Activated CD8-positive, alpha-beta memory T cell treated with anti-CD3 and anti-CD28 coated beads, Interleukin-2, amount 50 U/mL, for 24 hours (primary cell): ENCODE results near the gene KDSR.

ENCODE experiments used
- DNase-seq: peaks from one replicate; pipeline ENCODE4 v3.0.0-alpha.2; 2020; ENCODE audit errors: extremely low read depth

KDSR gene

DNA sequence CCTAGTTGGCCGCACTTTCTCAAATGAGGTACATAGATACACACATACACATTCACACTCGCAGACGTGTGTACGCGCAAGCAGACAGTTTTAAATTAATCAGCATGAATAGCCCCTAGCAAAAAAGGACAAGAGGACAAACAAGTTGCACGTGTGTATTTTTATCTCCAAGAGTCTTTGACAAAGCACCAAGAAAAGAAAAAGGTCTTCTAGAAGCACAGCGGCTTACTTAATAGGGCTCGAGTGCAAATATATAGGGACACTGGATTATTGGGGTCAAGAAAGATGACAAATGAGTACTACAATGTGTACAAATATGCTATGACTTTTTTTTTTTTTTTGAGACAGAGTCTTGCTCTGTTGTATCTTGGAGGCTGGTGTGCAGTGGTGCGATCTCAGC is 45.7 kb downstream of the KDSR start:
- no peak for DNase-seq

DNA sequence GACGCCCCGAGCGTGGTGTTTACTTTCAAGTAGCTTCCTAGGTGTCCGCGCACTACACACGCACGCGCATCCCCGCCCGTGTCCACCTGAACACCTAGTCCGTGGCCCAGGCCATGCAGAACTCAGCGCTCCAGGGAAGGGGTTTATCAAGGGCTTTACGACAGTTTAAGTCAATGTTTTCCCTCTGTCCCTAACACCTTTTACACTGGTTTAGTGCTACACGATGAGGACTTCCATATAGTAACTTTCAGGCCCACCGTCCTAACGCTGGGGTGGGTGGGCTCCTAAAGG is 46.1 kb downstream of the KDSR start:
- no peak for DNase-seq

DNA sequence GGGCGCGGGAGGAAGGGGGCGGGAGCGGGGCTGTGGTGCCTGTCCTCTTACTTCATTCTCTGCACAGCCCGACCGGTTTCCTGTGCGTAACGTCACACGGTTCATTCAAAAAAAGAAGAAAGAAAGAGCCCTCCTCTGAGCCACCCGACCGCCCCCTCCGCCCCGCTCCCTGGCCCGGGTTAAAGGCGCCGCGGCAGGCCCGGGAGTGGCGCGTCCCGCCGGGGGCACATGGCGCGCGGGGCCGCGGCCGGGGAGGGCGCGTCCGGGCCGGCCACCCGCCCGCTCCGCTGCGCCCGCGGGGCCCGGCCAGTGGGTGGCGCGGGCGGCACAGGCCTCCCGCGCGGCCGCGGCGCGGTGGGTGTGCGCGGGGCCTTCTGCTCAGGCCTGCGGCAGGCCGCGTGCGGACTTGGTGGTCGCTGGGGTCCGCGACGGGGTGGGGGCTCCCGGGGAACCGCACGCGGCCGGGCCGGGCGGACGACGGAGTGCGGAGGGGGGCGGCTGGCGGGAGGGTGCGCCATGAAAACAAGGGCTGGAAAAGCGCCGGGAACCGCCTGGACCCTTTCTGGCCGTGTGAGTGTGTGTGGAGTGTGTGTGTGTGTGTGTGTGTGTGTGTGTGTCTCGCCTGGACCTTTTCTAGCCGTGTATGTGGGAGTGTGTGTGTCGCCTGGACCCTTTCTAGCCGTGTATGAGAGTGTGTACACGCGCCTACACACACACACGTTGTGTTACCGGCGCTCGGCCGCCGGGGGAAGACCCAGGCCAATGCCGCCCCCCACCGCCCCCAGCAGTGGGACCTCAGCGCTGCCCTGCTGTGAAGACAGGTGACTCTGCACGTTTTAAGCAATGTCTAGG is 46.7 kb downstream of the KDSR start:
- DNase-seq, result peak; percentile 63

DNA sequence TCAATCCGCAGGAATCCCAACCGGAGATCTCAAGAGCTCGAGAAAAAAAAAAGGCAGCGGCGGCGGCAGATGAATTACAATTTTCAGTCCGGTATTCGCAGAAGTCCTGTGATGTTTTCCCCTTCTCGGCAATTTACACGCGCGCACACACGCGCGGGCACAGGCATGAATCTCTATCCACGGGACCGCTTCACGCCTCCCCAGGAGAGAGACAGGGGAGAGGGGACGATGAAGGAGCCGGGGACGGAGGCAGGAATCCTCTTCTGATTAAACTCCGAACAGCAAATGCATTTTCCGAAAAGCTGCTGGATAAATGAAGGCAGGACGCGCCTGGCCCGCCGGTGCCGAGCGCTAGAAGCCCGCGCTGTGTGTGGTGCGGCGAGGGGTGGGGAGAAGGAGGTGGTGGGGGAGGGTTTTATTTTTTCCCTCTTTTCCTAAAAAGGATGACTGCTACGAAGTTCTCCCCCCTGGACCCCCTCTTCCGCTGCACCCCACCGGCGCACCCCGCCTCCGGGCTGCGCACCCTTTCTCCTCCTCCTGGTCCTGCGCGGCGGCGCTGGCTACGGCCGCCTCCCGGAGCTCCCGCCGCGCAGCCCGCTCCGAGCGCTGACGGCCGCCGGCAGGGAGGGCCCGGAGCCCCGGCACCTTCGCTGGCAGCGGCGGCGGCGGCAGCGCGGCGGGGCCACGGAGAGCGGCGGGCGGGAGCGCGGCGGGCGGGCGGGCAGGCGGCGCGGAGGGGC is 47.5 kb downstream of the KDSR start, which contains the start of gene BCL2:
Gene BCL2, minus strand, starts transcription at position 387 of the 740 bp plus-strand sequence.
- DNase-seq, result no peak

DNA sequence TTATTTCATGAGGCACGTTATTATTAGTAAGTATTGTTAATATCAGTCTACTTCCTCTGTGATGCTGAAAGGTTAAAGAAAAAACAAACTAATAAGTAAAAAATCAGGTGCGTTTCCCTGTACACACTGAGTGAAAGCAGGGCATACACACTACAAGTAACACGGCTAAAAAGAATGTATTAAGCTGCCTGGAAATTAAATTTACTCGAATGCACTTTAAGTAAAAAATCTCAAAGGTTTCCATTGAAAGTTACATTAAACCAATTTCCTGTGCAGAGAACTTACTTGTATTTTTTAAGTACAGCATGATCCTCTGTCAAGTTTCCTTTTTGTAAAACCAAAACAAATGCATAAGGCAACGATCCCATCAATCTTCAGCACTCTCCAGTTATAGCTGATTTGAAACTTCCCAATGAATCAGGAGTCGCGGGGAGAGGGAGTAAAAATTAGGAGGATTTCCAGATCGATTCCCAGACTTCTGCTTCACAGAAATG is 48.1 kb downstream of the KDSR start:
- DNase-seq, result no peak

DNA sequence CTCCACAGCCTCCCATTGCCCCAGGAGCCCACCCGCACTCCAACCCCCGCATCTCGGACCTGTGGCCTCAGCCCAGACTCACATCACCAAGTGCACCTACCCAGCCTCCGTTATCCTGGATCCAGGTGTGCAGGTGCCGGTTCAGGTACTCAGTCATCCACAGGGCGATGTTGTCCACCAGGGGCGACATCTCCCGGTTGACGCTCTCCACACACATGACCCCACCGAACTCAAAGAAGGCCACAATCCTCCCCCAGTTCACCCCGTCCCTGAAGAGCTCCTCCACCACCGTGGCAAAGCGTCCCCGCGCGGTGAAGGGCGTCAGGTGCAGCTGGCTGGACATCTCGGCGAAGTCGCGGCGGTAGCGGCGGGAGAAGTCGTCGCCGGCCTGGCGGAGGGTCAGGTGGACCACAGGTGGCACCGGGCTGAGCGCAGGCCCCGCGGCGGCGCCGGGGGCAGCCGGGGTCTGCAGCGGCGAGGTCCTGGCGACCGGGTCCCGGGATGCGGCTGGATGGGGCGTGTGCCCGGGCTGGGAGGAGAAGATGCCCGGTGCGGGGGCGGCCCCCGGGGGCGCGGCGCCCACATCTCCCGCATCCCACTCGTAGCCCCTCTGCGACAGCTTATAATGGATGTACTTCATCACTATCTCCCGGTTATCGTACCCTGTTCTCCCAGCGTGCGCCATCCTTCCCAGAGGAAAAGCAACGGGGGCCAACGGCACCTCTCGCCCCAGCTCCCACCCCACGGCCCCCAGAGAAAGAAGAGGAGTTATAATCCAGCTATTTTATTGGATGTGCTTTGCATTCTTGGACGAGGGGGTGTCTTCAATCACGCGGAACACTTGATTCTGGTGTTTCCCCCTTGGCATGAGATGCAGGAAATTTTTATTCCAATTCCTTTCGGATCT is 48.8 kb downstream of the KDSR start:
- DNase-seq, result peak; percentile 41

DNA sequence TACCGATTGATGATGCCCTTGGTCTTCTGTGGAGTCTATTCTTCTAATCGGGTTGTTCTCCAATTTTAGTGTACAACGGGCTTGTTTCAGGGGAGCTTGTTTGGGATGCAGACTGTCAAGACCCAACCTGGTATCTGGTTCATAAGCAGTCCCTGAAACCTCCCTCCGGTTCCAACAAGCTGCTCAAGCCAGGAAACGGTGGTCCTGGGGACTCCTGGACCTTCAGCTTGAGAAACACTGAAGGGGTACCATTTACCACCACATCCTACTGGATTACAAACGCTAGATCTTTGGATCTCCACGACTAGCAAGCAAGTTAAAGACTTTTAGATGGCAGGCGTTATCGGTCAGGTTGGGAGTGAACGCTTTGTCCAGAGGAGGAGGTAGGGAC is 49.5 kb downstream of the KDSR start:
- DNase-seq, result no peak

DNA sequence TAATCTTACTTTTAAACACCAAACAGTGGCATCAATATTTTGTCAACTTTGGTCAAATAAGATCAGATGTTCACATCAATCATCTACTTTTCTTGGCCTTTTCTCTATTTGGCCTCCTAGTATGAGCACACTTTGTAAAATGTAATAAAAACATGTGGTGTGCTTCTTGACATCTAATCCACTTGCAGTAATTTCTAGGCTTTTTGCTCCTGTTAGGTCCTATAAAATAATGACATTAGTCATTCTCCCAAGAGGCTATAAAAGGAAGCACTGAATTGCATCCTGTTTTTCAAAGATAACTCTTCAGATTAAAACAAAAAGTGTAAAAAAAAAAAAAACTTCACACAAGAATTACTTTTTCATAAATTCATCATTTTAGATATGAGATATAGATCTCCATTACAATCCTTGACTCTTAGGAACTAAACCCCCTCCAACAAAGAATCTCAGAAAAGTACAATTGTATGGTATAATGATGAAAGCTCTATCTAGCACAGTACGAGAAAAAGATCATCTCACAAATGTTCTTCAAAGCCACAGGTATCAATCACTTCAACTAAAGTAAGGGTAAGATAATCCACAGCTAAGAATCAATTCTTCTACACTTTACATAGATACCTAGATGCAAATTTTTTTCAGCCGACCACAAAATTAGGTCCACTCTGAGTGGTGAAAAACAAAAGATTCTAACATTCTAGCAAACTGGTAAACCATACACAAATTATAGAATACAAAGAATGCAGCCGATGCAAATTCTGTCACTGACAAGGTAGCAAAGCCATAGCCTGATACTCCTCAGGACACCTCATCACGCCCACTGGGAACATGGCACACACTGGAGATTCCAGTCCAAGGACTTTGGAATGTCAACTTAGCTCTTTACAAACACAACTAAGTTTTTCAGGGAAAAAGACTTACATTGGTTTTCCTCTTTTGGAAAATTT is 50.1 kb downstream of the KDSR start:
- no peak for DNase-seq

DNA sequence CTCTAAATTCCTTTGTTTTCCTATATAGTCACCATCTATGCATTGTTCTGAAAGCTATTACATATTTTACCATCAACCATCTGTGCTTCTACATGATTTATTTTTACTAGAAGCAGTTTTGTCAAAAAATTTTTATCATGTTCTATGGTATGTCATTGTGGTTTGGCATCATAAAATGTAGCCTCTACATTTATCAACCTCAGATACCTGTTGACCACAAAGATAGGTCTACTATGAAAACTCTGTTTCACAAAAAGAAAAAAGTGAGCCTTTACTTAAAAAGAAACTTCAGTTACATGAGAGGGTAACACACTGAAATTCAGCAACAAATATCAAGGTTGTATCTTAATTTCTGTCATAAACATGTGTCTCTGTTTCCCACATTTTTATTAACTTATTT is 51.1 kb downstream of the KDSR start:
- no peak for DNase-seq

DNA sequence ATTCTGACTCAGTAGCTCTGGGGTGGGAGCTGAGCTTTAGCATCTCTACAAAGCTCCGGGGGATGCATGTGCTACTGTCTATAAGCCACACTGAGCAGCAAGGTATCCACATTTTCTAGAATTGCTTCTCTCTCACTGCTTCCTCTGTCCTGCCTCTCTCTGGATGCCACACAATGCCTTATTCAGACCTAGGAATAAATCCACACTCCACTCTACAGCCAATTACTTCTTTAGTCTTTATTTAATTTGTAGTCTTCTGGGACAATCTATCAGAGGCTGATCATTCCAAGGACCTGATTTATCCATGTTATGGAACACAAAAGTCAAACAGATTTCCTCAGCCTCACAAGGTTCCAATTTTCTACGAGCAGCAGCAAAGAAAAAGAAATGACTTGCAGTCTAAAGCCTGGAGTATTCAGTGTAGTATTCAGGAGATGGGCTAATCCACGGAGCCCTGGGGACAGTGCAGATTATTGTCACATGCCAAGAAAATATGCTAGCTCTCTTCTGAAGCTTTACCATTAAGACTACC is 51.8 kb downstream of the KDSR start:
- DNase-seq, result no peak

DNA sequence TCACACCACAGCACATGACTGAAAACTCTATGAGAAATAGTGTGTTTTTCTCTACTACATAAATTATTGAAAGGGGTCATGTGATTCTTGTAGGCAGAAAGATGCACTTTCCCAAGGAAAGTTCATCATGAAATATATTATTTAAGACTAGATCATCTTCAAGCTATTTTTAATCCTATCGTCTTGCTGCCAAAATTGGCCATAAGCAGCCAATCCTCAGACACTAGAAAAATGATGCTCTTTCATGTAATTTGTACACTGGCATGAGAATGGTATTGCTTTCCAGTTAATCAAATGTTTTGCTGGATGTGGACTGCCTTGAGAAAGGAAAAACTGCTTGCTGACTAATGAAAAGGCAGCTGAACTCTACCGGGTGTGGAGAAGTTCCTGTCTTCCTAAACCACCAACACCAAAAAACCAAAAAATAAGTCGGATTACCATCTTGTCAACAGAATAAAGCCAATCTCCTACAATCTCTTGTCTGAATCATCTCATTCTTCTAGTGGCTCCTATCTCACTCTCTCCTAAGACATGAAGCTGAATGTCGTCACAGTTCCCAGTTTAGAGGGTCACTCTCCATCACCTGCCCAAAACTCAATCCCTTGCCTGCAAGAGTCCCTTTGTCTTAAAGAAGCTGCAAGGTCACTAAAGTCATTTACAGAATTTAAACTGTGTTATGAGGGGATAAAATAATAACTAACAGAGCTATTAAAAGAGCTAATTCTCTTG is 52.8 kb downstream of the KDSR start:
- DNase-seq, result no peak

DNA sequence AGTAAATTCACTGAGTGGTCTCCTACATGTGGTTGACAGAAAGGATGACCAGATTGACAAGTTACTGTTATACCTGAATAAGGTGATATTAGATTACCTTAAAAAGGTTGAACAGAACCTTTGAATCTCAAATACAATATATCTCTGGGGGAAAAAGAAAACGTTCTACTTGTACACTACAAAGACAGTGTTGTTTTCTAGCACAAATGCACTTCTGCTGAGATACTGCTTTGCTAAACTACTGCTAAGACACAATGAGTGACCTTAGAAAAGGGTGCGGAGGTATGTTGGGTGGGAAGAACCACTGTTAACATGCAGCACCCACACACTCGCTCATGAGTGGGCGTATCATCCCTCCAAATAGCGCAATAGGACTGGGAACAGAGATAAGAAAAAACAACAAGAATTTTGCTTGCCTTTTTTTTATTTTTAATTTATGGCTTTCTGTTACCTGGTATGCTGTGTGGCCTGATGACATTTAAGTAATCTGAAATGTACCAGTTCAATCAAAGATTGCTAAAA is 53.5 kb downstream of the KDSR start:
- no peak for DNase-seq

DNA sequence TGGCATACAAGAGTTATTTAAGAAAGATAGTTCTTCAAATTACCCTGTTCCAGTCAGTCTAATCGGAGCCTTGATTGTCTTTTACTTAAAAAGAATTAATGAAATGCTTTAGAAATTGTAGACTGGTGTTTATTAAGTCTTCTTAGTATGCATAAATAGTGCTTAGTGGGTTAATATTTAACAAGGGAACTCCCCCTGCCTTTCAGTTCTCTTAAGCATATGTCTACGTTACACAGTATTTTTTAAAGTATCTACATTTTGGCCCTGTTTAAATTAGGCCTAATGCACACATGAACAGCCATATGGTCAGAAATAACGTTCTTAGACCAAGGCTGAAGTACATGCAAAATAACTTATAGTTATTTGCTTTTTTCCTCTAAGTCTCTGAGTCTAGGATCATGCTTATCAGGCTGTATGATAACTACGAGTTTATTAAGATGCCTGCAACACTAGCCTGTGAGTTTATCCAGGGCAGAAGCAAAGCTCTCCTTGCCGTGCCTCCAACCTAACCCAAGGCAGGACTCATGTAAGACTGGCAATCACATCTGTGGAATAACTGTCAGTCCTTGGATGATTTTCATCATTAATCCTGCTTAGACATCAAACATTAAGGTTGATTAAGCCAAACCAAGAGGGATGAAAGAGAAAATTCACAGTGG is 54.1 kb downstream of the KDSR start:
- DNase-seq, result no peak

DNA sequence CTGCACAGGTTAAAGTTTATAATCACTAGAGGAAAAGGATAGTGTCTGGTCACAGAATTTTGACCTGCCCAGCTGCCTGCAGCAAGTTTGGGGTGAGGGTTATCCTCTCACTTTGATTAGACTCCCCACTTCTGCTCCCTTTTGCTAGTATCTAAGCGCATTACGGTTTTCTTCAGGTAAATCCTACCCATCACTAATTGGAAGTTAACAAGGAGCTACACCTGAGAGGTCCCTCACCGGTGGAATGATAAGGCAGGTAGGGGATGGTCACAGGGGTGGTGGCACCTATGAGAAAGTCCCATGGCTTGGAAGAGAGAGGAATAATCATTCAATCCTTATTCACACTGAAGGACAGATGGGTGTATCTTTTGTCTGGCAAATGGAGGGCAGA is 55.0 kb downstream of the KDSR start:
- no peak for DNase-seq

DNA sequence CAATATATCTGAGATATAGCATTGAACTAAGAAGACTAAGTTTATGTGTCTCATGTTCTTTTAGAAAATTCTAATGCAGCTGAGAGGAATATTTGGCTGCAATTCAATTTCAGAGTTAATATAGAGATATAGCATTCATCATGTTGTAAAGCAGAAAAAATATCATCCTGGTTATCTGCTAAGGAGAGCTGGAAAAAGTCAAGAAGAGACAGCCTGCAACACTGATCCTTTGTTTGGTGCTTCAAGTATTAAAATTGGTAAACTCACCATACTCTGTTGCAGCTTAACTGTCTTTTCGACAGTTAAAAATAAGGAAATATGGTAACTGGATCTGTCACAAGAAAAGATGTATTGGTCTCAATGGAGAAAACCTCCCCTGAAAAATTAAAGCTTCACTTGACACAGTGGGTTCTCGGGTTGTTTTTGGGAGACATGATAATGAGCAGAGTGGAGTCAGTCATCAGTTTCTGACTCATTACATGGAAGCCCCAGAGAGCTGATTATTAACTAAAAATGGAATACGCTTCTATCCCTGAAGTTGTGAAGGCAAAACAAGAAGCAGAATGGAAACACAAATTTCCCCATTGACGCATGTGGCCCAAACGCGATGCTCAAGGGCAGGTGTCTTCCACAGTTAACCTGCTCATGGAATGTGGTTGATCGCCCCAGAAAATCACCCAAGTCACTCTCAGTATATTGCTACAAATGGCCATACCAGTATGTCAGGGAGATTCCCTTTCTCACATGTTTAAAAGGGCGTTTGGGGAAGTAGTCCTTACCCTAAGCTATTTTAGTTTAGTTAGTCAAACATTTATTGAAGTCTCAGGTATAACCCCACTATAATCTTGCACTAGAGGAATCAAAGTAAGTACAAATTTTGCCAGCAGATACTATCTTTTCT is 55.6 kb downstream of the KDSR start:
- no peak for DNase-seq

DNA sequence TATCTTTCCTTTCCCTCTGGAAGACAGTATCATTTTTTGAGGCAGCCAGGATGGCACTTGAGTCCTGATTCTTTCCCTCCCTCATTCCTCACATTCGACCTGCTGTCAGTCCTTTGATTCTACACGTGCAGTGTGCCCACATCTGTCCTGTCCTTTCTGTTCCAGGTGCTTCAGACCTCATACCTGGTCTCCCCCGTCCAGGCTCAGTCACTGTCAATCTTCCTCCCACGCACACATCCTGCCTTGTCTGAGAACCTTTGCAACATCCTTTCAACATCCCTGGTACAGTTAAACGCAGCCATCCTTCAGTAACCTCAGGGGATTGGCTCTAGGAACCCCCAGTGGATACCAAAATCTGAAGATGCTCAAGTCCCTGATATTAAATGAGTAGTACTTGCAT is 57.6 kb downstream of the KDSR start:
- no peak for DNase-seq

DNA sequence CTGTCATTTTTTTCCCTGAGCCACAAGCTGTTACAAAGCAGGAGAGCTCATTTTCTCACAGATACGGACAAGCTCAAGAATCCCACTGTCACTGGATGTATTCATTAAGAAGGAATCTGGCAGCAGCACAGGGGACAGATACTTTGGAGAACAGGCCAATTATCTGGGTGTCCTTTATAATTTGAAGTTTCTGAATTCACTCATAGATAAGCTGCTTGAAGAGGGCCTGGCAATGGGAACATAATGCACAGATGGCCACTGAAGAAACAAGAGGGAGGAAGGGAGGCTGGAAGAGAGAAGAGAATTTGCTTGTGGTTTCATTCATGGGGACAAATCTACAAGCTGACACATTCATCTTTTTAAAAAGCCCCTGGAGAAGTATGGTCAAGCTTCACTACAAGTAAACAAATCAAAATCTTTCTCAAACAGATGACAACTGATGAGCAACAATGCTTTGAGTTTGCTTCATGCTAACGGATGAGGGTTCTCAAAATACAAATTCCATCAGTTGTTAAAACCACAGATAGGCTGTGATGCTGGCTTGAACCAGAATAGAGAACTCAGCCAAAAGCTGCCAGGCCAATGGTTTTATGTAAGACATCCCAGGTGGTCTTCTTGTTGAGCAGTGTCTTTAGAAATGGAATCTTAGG is 59.3 kb downstream of the KDSR start:
- DNase-seq, result no peak
